Thyroid gland (tissue), 4 donors: ENCODE measurements around the gene CCDC192. TPM values are rescaled to one million over a fixed set of nuclear protein-coding genes. Genes with fewer than 3 reads are reported as not detected.

Experiments used
- DNase-seq, 2 donors: peaks; one replicate each; pipeline ENCODE4 v3.0.0-alpha.2; 2019
- H3K27ac ChIP-seq, 3 donors: fragments of 200-600 bp; sonication (generic); 1 replicate in 2 of 3; 2 replicates in 1 of 3; pipeline ENCODE4 v1.5.1; 2016 to 2019; ENCODE audit warnings: mild to moderate bottlenecking in 1 of 3, moderate library complexity in 1 of 3
- H3K27me3 ChIP-seq: fragments of 200-600 bp; sonication (generic); one replicate; pipeline ENCODE4 v1.5.1; 2019
- H3K36me3 ChIP-seq, 2 donors: fragments of 200-600 bp; sonication (generic); one replicate each; pipeline ENCODE4 v1.5.1; 2016 to 2019
- H3K4me1 ChIP-seq, 2 donors: fragments of 200-600 bp; sonication (generic); one replicate each; pipeline ENCODE4 v1.5.1; 2017 to 2019
- H3K4me3 ChIP-seq, 3 donors: fragments of 200-600 bp; sonication (generic); replicated peaks in 1 of 3; 1 replicate in 2 of 3; 2 replicates in 1 of 3; pipeline ENCODE4 v1.5.1; 2016; ENCODE audit warnings: mild to moderate bottlenecking in 1 of 3
- H3K9me3 ChIP-seq: fragments of 200-600 bp; sonication (generic); one replicate; pipeline ENCODE4 v1.5.1; 2017
- POLR2A ChIP-seq, 2 donors: fragments of 450-650 bp; IDR thresholded peaks; one replicate each; pipeline ENCODE4 v1.6.1; 2017; ENCODE audit warnings: antibody characterized with exemption in 2 of 2, mild to moderate bottlenecking in 2 of 2, moderate library complexity in 1 of 2
- WGBS, 2 donors: methylation state at CpG; one replicate each; pipeline ENCODE4 v1.1.5; 2017; 5-methylcytosine and 5-hydroxymethylcytosine counted together
- intact Hi-C: fragments of 100-400 bp; cut with DNase I; formaldehyde crosslinking; loops from one replicate; pipeline ENCODE4 v1.15.1; 2023
- total RNA-seq, 4 donors: library from RNA; depleted of rRNA; stranded (reverse); fragments of >200 nt; gene quantifications; one replicate each; pipeline ENCODE4 v1.2.3, GENCODE V29; 2016
- TF ChIP-seq, protein P1 (sequence below), 6 experiments: fragments of 200-600 bp in 3 of 6; fragments of 450-650 bp in 3 of 6; sonication (generic) in 3 of 6; IDR thresholded peaks; one replicate each; pipeline ENCODE4 v1.5.1; 2016 to 2019; ENCODE audit warnings: antibody characterized with exemption in 6 of 6, mild to moderate bottlenecking in 2 of 6, inconsistent platforms in 1 of 6, moderate library complexity in 1 of 6

The CCDC192 gene
- total RNA-seq, 4 donors from 2014 or later, result 1.3 TPM; not detected in 3

DNA sequence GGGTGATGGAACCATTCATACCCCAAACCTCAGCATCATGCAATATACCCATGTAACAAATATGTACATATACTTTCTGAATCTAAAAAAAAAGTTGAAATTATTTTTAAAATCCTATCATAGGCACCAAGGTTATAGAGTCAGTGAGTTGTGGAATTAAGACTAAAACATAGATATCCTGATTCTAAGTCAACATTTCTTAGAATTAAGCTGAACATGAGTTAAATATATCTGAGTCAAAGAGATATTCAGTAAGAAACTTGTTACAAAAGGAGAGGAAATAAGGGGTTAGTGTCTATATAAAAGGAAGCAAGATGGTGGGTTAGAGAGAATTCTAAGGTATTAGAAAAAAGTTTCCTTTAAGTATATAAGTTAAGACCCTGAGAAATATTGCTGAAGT is 89.9 kb downstream of the CCDC192 start:
- no peaks in the 10 kb centered on the region for H3K27me3 ChIP-seq
- no peaks in the 10 kb centered on the region for H3K36me3 ChIP-seq
- no peak for DNase-seq
- no peak overlapping the region for H3K4me3 ChIP-seq
- H3K9me3 ChIP-seq, result no peaks in the 10 kb centered on the region
- TF ChIP-seq, protein P1, sequence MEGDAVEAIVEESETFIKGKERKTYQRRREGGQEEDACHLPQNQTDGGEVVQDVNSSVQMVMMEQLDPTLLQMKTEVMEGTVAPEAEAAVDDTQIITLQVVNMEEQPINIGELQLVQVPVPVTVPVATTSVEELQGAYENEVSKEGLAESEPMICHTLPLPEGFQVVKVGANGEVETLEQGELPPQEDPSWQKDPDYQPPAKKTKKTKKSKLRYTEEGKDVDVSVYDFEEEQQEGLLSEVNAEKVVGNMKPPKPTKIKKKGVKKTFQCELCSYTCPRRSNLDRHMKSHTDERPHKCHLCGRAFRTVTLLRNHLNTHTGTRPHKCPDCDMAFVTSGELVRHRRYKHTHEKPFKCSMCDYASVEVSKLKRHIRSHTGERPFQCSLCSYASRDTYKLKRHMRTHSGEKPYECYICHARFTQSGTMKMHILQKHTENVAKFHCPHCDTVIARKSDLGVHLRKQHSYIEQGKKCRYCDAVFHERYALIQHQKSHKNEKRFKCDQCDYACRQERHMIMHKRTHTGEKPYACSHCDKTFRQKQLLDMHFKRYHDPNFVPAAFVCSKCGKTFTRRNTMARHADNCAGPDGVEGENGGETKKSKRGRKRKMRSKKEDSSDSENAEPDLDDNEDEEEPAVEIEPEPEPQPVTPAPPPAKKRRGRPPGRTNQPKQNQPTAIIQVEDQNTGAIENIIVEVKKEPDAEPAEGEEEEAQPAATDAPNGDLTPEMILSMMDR (IDR thresholded peaks at IDR 0.05), result no peak
- no peak for TF ChIP-seq POLR2A (IDR thresholded peaks at IDR 0.05)
- no peaks in the 10 kb centered on the region for H3K4me1 ChIP-seq
- intact Hi-C loops, result no loop called here
- H3K27ac ChIP-seq, result no peak overlapping the region

DNA sequence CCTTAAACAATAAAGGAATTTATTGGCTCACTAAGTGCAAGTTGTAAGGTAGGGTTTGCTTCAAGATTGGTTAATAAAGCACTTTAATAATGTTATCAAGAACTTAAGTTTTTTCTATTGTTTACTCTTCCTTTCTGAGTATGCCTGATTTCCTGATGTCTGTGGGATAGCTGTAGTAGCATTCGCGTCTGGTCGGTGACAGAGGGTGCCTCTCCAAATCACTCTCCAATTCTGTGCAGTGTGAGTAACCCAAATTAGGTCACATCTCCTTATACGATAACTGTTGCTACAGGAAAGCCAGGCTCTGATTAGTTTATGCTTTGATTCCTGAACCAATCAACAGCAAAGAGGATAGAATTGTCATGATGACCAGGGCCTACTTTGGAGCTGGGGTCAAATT is 90.7 kb downstream of the CCDC192 start:
- Histone ChIP-seq H3K4me1 (no peaks in the 10 kb centered on the region), H3K9me3 (no peaks in the 10 kb centered on the region), H3K36me3 (no peaks in the 10 kb centered on the region), H3K27me3 (no peaks in the 10 kb centered on the region), H3K27ac (no peak overlapping the region), H3K4me3 (no peak overlapping the region)
- DNase-seq, result no peak
- TF ChIP-seq POLR2A (IDR thresholded peaks at IDR 0.05), result no peak
- TF ChIP-seq, protein P1 (IDR thresholded peaks at IDR 0.05), result no peak
- intact Hi-C loops, result no loop called here
- WGBS, 2 donors, result 88 to 91% methylated on average over 4 of the region's 4 CpGs

DNA sequence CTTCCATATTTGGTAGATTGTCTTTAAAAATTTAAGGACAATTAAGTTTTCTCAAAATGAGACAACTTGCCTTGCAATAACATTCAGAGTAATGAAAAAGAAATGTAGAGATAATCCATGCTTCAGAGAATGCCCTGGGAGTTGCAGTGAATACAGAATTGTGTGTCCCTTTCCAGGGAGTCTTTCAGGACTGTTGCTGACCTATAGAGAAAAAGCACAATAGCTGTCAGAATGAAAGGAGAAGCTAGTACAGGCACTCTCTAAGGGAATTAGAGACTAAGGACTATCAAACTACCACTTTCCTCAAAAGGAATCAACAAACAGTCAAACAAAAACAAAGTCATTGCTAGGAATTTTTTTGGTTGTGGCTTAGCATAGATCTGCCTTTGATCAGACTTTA is 93.0 kb downstream of the CCDC192 start:
- intact Hi-C loops, result no loop called here
- TF ChIP-seq, protein P1 (IDR thresholded peaks at IDR 0.05), result no peak
- TF ChIP-seq POLR2A (IDR thresholded peaks at IDR 0.05), result no peak
- H3K4me3 ChIP-seq, result no peak overlapping the region

DNA sequence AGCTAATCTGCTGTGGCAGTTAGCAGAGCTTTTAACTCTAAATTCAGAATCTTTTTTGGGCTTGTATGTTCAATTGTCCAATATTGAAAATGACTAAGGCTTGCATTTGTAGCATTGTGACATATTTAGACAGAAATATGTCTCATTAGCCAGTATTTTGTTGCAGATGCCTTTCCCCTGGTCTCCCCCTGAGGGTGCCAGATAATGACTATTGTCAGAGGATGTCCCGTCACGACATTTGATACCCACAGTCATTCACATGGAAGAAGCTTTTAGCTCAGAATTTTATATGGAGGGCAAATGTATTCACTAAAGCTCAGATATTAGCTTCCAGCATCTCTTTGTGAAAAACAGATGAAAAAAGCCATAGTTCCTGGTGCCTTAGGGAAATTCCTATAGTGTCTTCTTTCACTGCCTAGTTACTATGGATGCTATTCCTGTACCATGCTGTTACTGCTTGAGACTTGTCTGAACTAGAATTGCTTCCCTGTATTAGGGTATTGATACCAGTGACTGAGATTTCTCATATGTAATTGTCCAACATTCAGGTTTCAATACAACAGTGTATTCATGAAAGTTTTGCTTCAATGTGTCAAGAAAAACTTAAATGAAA is 96.2 kb downstream of the CCDC192 start:
- intact Hi-C loops, result no loop called here
- DNase-seq, result no peak
- H3K36me3 ChIP-seq, result no peaks in the 10 kb centered on the region
- TF ChIP-seq, protein P1 (IDR thresholded peaks at IDR 0.05), result no peak
- TF ChIP-seq POLR2A (IDR thresholded peaks at IDR 0.05), result no peak
- H3K9me3 ChIP-seq, result no peaks in the 10 kb centered on the region
- 66 to 81% methylated on average over 2 of the region's 2 CpGs for WGBS, 2 donors
- H3K27me3 ChIP-seq, result no peaks in the 10 kb centered on the region
- no peak overlapping the region for H3K4me3 ChIP-seq
- no peak overlapping the region for H3K27ac ChIP-seq
- H3K4me1 ChIP-seq, result peaks cover 0 to 4% of the 10 kb centered on the region in 2 donors

More for the DNA sequence above, 93.0 kb downstream of the CCDC192 start:
- H3K27ac ChIP-seq, result no peak overlapping the region
- no peaks in the 10 kb centered on the region for H3K36me3 ChIP-seq
- no peaks in the 10 kb centered on the region for H3K4me1 ChIP-seq
- no peaks in the 10 kb centered on the region for H3K27me3 ChIP-seq
- no peak for DNase-seq
- no peaks in the 10 kb centered on the region for H3K9me3 ChIP-seq

DNA sequence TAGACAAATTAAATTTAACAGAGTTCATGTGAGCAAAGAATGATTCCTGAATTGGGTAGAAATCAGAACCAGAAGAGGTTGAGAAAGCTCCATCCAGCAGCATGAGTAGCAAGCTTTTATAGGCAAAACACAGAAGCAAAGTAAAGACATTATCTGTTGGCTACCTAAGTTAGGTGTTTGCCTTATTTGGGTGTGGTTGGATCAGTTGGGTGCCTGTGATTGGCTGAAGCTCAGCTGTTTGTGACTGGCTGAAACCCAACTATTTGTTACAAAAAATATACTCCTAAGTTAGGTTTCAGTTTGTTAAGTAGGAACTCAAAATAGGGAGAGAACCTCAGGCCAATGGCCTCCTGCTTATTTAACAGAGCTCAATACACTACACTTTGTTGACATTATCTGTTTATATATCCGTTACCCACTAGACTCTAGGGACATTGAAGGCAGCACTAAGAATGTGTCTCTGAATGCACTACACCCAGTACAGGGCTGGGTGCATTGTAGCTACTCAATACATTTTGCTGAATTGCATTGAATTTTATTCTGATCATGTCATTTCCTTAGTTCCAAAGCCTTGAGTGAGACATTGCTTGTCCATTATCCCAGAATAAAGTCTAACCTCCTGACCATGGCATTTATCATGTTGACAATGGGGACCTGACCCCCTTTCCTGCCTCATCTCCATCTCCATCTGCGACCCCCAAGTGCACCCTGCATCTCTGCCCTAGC is 98.7 kb downstream of the CCDC192 start:
- DNase-seq, result no peak
- intact Hi-C loops, result no loop called here
- 36 to 44% methylated on average over 2 of the region's 2 CpGs for WGBS, 2 donors
- Histone ChIP-seq H3K9me3 (no peaks in the 10 kb centered on the region), H3K4me3 (no peak overlapping the region), H3K36me3 (no peaks in the 10 kb centered on the region), H3K4me1 (peaks cover 0 to 4% of the 10 kb centered on the region in 2 donors), H3K27ac (no peak overlapping the region), H3K27me3 (no peaks in the 10 kb centered on the region)
- TF ChIP-seq POLR2A (IDR thresholded peaks at IDR 0.05), result no peak
- TF ChIP-seq, protein P1 (IDR thresholded peaks at IDR 0.05), result no peak
